Measurements from ENCODE around the gene PRSS27. TPM values are rescaled to one million over a fixed set of nuclear protein-coding genes. Genes with fewer than 3 reads are reported as not detected.

Gene PRSS27
- total RNA-seq, 2 donors from 2014 or later: 0.83 to 1.4 TPM

GRCh38 chr16:2761472-2761871 lies 41.4 kb upstream of the PRSS27 start:
- H3K4me3 Mint-ChIP-seq: no peak overlapping the region
- no peaks in the 10 kb centered on the region for H3K27me3 Mint-ChIP-seq
- no peak for DNase-seq
- no peak for ATAC-seq
- H3K27ac Mint-ChIP-seq: peak overlapping the region; percentile 89
- H3K4me1 Mint-ChIP-seq: peaks cover 46% of the 10 kb centered on the region
- H3K9me3 ChIP-seq (ENCODE audit: control insufficient read depth, low read length, poor library complexity, severe bottlenecking): no peaks in the 10 kb centered on the region
- H3K36me3 Mint-ChIP-seq (ENCODE audit: low read depth): peaks cover 38% of the 10 kb centered on the region

GRCh38 chr16:2757344-2757743 lies 37.3 kb upstream of the PRSS27 start:
- H3K4me3 Mint-ChIP-seq: peak overlapping the region; percentile 66

GRCh38 chr16:2756288-2757015 lies 36.4 kb upstream of the PRSS27 start:
- H3K4me1 Mint-ChIP-seq: peaks cover 56% of the 10 kb centered on the region
- DNase-seq (no peak), ATAC-seq (no peak)
- peak overlapping the region; percentile 97 for H3K27ac Mint-ChIP-seq
- H3K9me3 ChIP-seq (ENCODE audit: control insufficient read depth, low read length, poor library complexity, severe bottlenecking): no peaks in the 10 kb centered on the region
- H3K27me3 Mint-ChIP-seq: no peaks in the 10 kb centered on the region
- H3K36me3 Mint-ChIP-seq (ENCODE audit: low read depth): peaks cover 37% of the 10 kb centered on the region
- peak overlapping the region; percentile 95 for H3K4me3 Mint-ChIP-seq

More at GRCh38 chr16:2757344-2757743, 37.3 kb upstream of the PRSS27 start:
- no peaks in the 10 kb centered on the region for H3K27me3 Mint-ChIP-seq
- H3K36me3 Mint-ChIP-seq (ENCODE audit: low read depth): peaks cover 42% of the 10 kb centered on the region
- H3K9me3 ChIP-seq (ENCODE audit: control insufficient read depth, low read length, poor library complexity, severe bottlenecking): no peaks in the 10 kb centered on the region
- H3K27ac Mint-ChIP-seq: peak overlapping the region; percentile 97
- DNase-seq: no peak
- peaks cover 58% of the 10 kb centered on the region for H3K4me1 Mint-ChIP-seq
- no peak for ATAC-seq

GRCh38 chr16:2755158-2755557 lies 35.1 kb upstream of the PRSS27 start:
- DNase-seq: no peak
- peak overlapping the region; percentile 97 for H3K27ac Mint-ChIP-seq

GRCh38 chr16:2753733-2754020 lies 33.7 kb upstream of the PRSS27 start:
- Mint-ChIP-seq H3K27me3 (no peaks in the 10 kb centered on the region), H3K36me3 (ENCODE audit: low read depth) (peaks cover 22% of the 10 kb centered on the region), H3K4me3 (peak overlapping the region; percentile 95), H3K4me1 (peaks cover 45% of the 10 kb centered on the region), H3K27ac (peak overlapping the region; percentile 97)
- no peaks in the 10 kb centered on the region for H3K9me3 ChIP-seq (ENCODE audit: control insufficient read depth, low read length, poor library complexity, severe bottlenecking)
- DNase-seq (no peak), ATAC-seq (no peak)

More at GRCh38 chr16:2755158-2755557, 35.1 kb upstream of the PRSS27 start:
- no peaks in the 10 kb centered on the region for H3K9me3 ChIP-seq (ENCODE audit: control insufficient read depth, low read length, poor library complexity, severe bottlenecking)
- peaks cover 33% of the 10 kb centered on the region for H3K36me3 Mint-ChIP-seq (ENCODE audit: low read depth)
- H3K4me3 Mint-ChIP-seq: peak overlapping the region; percentile 95
- H3K27me3 Mint-ChIP-seq: no peaks in the 10 kb centered on the region
- no peak for ATAC-seq
- H3K4me1 Mint-ChIP-seq: peaks cover 53% of the 10 kb centered on the region

- ATAC-seq (peak; percentile 44), DNase-seq (peak in 2 of 3 donors; percentile 58 to 63)
- Mint-ChIP-seq H3K36me3 (ENCODE audit: low read depth) (peaks cover 20% of the 10 kb centered on the region), H3K4me1 (peaks cover 41% of the 10 kb centered on the region), H3K27ac (peak overlapping the region; percentile 97), H3K4me3 (peak overlapping the region; percentile 95), H3K27me3 (no peaks in the 10 kb centered on the region)
- no peaks in the 10 kb centered on the region for H3K9me3 ChIP-seq (ENCODE audit: control insufficient read depth, low read length, poor library complexity, severe bottlenecking)
These were observed 33.1 kb upstream of the PRSS27 start for GRCh38 chr16:2752850-2753732.

GRCh38 chr16:2752035-2752849 lies 32.2 kb upstream of the PRSS27 start, which contains the start of gene SRRM2:
SRRM2 (plus strand) TSS chr16:2752638; CDS start chr16:2756365, 3,727 bp downstream.
- ATAC-seq (peak; percentile 87), DNase-seq (peak; percentile 88 to 90 (median 89))
- H3K36me3 Mint-ChIP-seq (ENCODE audit: low read depth): peaks cover 20% of the 10 kb centered on the region
- peak within 1 kb of the TSS; percentile 97 for H3K27ac Mint-ChIP-seq
- H3K9me3 ChIP-seq (ENCODE audit: control insufficient read depth, low read length, poor library complexity, severe bottlenecking): no peaks in the 10 kb centered on the region
- H3K4me1 Mint-ChIP-seq: peaks cover 41% of the 10 kb centered on the region
- peak within 1 kb of the TSS; percentile 95 for H3K4me3 Mint-ChIP-seq
- H3K27me3 Mint-ChIP-seq: no peaks in the 10 kb centered on the region

GRCh38 chr16:2751577-2752034 lies 31.6 kb upstream of the PRSS27 start:
- H3K9me3 ChIP-seq (ENCODE audit: control insufficient read depth, low read length, poor library complexity, severe bottlenecking): no peaks in the 10 kb centered on the region
- no peak for ATAC-seq
- no peak for DNase-seq
- H3K4me3 Mint-ChIP-seq: peak overlapping the region; percentile 94
- H3K27ac Mint-ChIP-seq: peak overlapping the region; percentile 97
- H3K27me3 Mint-ChIP-seq: no peaks in the 10 kb centered on the region
- H3K4me1 Mint-ChIP-seq: peaks cover 34% of the 10 kb centered on the region
- H3K36me3 Mint-ChIP-seq (ENCODE audit: low read depth): peaks cover 14% of the 10 kb centered on the region

GRCh38 chr16:2749936-2750335 lies 29.9 kb upstream of the PRSS27 start:
- Mint-ChIP-seq H3K4me3 (no peak overlapping the region), H3K27me3 (no peaks in the 10 kb centered on the region), H3K4me1 (peaks cover 20% of the 10 kb centered on the region), H3K27ac (peak overlapping the region; percentile 75), H3K36me3 (ENCODE audit: low read depth) (peaks cover 3% of the 10 kb centered on the region)
- DNase-seq (no peak), ATAC-seq (no peak)
- H3K9me3 ChIP-seq (ENCODE audit: control insufficient read depth, low read length, poor library complexity, severe bottlenecking): no peaks in the 10 kb centered on the region

GRCh38 chr16:2749476-2749875 lies 29.5 kb upstream of the PRSS27 start:
- Mint-ChIP-seq H3K4me1 (peaks cover 15% of the 10 kb centered on the region), H3K36me3 (ENCODE audit: low read depth) (peaks cover 3% of the 10 kb centered on the region), H3K27me3 (no peaks in the 10 kb centered on the region), H3K27ac (no peak overlapping the region), H3K4me3 (no peak overlapping the region)
- H3K9me3 ChIP-seq (ENCODE audit: control insufficient read depth, low read length, poor library complexity, severe bottlenecking): no peaks in the 10 kb centered on the region
- DNase-seq (no peak), ATAC-seq (no peak)

- no peaks in the 10 kb centered on the region for H3K9me3 ChIP-seq (ENCODE audit: control insufficient read depth, low read length, poor library complexity, severe bottlenecking)
- peaks cover 10% of the 10 kb centered on the region for H3K4me1 Mint-ChIP-seq
- no peak for DNase-seq
- H3K27me3 Mint-ChIP-seq: no peaks in the 10 kb centered on the region
- no peak overlapping the region for H3K4me3 Mint-ChIP-seq
- ATAC-seq: no peak
- H3K27ac Mint-ChIP-seq: no peak overlapping the region
- H3K36me3 Mint-ChIP-seq (ENCODE audit: low read depth): peaks cover 1% of the 10 kb centered on the region
These were observed 28.9 kb upstream of the PRSS27 start for GRCh38 chr16:2748757-2749455.

- DNase-seq (no peak), ATAC-seq (no peak)
- no peak overlapping the region for H3K4me3 Mint-ChIP-seq
- H3K27ac Mint-ChIP-seq: no peak overlapping the region
- H3K4me1 Mint-ChIP-seq: no peaks in the 10 kb centered on the region
- no peaks in the 10 kb centered on the region for H3K9me3 ChIP-seq (ENCODE audit: control insufficient read depth, low read length, poor library complexity, severe bottlenecking)
- no peaks in the 10 kb centered on the region for H3K36me3 Mint-ChIP-seq (ENCODE audit: low read depth)
- no peaks in the 10 kb centered on the region for H3K27me3 Mint-ChIP-seq
These were observed 25.9 kb upstream of the PRSS27 start for GRCh38 chr16:2745961-2746360.

All from T-helper 17 cell (primary cell).